ENCODE results near the gene TSEN15.

DNA sequence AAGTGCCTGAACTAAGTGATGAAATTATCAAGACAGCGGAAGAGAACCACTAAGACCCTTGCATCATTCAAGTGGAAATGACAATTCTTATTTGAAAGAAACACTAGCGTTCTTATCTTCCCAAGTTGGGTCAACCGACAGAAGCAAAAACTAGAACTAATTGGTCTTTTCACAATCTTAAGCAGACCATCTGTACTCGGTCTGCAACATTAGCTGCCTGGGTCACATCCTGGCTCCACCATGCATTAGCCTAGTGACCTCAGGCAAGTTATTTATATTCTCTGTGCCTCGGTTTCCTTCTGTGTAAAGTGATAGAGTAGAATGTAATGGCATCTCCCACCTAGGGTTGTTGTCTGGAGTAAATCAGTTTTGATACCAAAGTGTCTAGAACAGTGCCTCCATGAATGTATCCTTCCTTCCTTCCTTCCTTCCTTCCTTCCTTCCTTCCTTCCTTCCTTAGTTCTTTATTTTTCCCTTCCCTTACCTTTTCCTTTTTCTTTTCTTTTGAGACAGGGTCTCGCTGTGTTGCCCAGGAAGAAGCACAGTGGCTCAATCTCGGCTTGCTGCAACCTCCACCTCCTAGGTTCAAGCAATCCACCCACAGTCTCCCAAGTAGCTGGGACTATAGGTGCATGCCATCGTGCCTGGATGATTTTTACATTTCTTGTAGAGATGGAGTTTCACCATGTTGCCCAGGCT lies 20.0 kb upstream of the TSEN15 start:
- TF ChIP-seq, protein P1, sequence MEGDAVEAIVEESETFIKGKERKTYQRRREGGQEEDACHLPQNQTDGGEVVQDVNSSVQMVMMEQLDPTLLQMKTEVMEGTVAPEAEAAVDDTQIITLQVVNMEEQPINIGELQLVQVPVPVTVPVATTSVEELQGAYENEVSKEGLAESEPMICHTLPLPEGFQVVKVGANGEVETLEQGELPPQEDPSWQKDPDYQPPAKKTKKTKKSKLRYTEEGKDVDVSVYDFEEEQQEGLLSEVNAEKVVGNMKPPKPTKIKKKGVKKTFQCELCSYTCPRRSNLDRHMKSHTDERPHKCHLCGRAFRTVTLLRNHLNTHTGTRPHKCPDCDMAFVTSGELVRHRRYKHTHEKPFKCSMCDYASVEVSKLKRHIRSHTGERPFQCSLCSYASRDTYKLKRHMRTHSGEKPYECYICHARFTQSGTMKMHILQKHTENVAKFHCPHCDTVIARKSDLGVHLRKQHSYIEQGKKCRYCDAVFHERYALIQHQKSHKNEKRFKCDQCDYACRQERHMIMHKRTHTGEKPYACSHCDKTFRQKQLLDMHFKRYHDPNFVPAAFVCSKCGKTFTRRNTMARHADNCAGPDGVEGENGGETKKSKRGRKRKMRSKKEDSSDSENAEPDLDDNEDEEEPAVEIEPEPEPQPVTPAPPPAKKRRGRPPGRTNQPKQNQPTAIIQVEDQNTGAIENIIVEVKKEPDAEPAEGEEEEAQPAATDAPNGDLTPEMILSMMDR (IDR thresholded peaks at IDR 0.05; ENCODE audit: low read length): no peak
- TF ChIP-seq EZH2 (optimal IDR thresholded peaks at IDR 0.05; ENCODE audit: low read depth, low read length): no peak
- TF ChIP-seq EZH2phosphoT487 (IDR thresholded peaks at IDR 0.05; ENCODE audit: low read length): no peak

All from MM.1S (cell line).